ENCODE data around the gene MGAT1.

- TF ChIP-seq POLR2AphosphoS5 (IDR thresholded peaks at IDR 0.05; ENCODE audit: low read depth, low read length) (no peak), POLR2A (IDR thresholded peaks at IDR 0.05; ENCODE audit: low read depth, low read length) (no peak)
These were observed 5.2 kb upstream of the MGAT1 start for GRCh38 chr5:180807654-180808414.
